Effector memory CD4-positive, alpha-beta T cell (primary cell): ENCODE results near the gene ZNF646.

Experiments used
- DNase-seq, 3 donors: peaks; one replicate each; pipeline ENCODE4 v3.0.0-alpha.2; 2020
- H3K27ac ChIP-seq: 2 replicates; pipeline ENCODE4 v1.7.0; 2013; ENCODE audit warnings: mild to moderate bottlenecking, low read length, moderate library complexity; ENCODE audit not compliant: insufficient read depth, poor library complexity, severe bottlenecking
- H3K27me3 ChIP-seq: replicated peaks from 2 replicates; pipeline ENCODE4 v1.7.0; 2013; ENCODE audit warnings: mild to moderate bottlenecking, low read length; ENCODE audit not compliant: insufficient read depth, control insufficient read depth, poor library complexity, severe bottlenecking
- H3K36me3 ChIP-seq: 2 replicates; pipeline ENCODE4 v1.7.0; 2013; ENCODE audit warnings: mild to moderate bottlenecking, low read length, moderate library complexity; ENCODE audit not compliant: control insufficient read depth, insufficient read depth
- H3K4me1 ChIP-seq: 2 replicates; pipeline ENCODE4 v1.7.0; 2013; ENCODE audit warnings: low read length, mild to moderate bottlenecking; ENCODE audit not compliant: control insufficient read depth, insufficient read depth, poor library complexity, severe bottlenecking
- H3K4me3 ChIP-seq: 2 replicates; pipeline ENCODE4 v1.7.0; 2013; ENCODE audit warnings: low read length, low read depth, mild to moderate bottlenecking; ENCODE audit not compliant: insufficient read depth, poor library complexity, severe bottlenecking
- H3K9me3 ChIP-seq: 2 replicates; pipeline ENCODE4 v1.7.0; 2013; ENCODE audit warnings: mild to moderate bottlenecking, low read length, moderate library complexity; ENCODE audit not compliant: control insufficient read depth

Gene ZNF646

DNA sequence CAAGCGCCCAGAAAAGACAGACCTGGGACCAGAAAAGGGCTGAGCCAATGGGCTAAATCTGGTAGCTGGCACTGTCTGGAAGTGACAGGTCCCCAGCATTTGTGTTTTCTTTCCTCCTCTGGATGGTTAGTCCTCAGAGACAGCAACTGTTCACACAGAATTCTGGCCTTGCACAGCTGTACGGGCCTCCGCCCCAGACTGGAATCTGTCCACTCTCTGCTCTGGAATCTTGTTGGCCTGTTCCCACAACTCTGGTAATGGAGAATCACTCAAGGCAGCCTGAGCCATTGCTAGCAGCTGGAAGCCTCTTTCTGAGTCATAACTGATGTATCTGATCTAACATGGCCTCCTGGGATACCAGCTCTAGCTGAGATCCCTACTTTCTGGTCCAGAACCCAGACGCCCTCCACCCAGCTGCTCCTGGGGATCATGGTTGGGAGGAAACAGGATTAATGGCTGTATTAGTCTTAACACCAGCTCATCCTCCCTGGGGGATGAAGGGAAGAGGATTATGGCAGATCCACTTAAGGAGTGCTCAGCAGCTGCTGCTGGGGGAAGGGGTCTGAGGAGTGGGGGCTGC lies 9.2 kb upstream of the ZNF646 start:
- no peak for DNase-seq
- peaks cover 14% of the 10 kb centered on the region for H3K36me3 ChIP-seq
- H3K9me3 ChIP-seq: no peaks in the 10 kb centered on the region
- H3K4me3 ChIP-seq: no peak overlapping the region
- peaks cover 22% of the 10 kb centered on the region for H3K4me1 ChIP-seq
- no peak overlapping the region for H3K27ac ChIP-seq
- no peaks in the 10 kb centered on the region for H3K27me3 ChIP-seq

DNA sequence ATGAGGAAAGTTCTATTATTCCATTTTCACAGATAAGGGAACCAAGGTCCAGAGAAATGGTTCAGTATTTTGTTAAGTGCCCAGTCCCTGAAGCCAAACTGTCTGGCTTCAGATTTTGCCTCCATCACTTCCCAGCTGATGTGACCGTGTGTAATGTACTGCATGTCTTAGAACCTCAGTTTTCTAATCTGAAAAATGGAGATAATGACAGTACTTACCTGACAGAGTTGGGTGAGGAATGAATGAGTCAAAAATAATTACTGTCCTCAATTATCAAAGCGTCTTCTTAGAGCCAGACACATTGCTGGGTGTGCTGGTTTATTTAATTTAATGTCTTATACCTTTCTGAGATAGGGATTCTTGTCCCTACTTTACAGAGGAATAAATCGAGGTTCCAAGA lies 6.9 kb upstream of the ZNF646 start:
- H3K27ac ChIP-seq: no peak overlapping the region
- no peaks in the 10 kb centered on the region for H3K27me3 ChIP-seq
- no peaks in the 10 kb centered on the region for H3K9me3 ChIP-seq
- no peaks in the 10 kb centered on the region for H3K36me3 ChIP-seq
- no peak overlapping the region for H3K4me3 ChIP-seq
- peaks cover 27% of the 10 kb centered on the region for H3K4me1 ChIP-seq
- no peak for DNase-seq

DNA sequence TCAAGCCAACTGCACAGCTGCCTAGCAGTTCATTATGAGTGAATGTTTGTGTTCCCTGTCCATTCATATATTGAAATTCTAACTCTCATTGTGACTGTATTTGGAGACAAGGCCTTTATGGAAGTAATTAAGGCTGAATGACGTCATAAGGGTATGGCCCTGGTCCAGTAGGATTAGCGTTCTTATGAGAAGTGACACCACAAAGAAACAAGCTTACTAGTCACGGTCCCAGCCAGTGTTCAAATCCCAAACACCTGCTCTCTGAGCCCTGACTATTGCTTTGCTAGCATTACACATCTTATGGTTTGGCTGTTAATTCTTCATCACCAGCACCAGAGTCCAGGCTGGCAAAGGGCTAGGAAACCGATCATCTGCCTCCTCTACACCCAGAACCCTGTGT lies 2.4 kb upstream of the ZNF646 start:
- no peak for DNase-seq

DNA sequence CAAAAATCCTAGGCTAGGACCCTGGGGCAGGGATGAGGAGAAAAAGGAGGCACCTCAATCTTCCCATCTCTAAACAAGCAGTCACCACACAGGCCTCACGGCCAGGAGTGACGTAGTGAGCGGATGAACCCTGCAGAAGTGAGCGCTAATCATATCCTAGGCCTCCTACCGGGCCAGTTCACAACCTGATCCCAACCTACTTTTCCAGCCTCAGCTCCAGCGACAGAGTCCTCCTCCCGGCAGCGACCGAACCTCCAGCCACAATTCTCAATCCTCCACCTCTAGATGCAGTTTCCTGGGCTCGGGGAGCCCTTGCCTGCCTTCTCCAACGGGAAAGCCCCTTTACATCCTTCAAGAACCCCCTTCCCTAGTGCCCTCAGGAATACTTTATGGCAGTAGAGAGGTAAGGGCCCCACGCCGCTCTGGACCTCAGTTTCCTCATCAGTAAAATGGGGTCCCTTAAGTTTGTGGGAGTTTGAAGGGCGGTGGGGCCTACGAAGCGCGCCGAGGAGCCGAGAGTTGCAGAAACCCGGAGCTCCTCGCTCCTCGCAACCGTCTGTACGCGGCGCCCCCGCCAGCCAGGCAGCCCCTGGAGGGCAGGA lies 1.6 kb upstream of the ZNF646 start:
- Histone ChIP-seq H3K4me3 (peak overlapping the region; percentile 91), H3K27ac (peak overlapping the region; percentile 92), H3K4me1 (peaks cover 20% of the 10 kb centered on the region), H3K9me3 (no peaks in the 10 kb centered on the region), H3K27me3 (no peaks in the 10 kb centered on the region), H3K36me3 (peaks cover 16% of the 10 kb centered on the region)
- DNase-seq: no peak

More for the DNA sequence above, 2.4 kb upstream of the ZNF646 start:
- Histone ChIP-seq H3K4me3 (no peak overlapping the region), H3K27ac (peak overlapping the region; percentile 92), H3K4me1 (peaks cover 20% of the 10 kb centered on the region), H3K9me3 (no peaks in the 10 kb centered on the region), H3K36me3 (peaks cover 9% of the 10 kb centered on the region), H3K27me3 (no peaks in the 10 kb centered on the region)

DNA sequence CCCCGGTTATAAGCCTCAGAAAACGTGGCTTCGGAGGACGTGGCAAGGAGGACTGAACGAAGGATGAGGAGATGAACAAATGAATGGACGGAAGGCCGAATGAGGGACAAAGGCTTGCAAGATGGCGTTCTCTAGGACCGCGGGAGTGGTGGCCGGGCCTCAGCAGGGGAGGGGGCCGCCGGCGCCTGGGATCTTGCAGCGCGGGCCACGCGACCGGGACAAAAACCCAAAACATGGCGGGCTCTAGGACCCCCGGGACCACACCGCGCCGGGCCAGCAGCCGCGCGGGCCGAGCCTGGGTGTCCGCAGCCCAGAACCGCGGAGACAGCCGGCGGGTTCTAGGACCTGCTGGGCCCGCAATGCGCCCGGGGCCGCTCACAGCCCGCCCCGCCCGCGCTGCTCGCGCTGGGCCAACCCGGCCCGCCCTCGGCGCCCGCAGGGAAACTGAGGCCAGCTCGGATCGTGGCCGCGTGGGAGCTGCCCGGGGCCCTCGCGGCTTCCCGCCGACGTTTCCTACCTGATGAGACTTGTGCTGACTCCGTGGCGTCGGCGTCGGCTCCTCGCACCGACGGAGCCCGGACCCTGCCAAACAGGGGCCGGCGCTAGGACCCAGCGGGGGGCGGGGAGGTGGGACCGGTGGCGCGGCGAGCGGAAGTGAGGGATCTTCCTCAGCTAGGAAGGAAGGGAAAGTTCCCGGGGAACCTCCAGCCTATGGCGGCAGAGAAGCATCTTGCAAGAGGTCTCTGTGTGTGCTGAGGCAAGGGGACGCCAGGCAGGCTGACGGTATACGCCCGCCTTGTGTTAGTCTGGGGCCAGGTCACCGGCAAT lies 866 bp upstream of the ZNF646 start:
- H3K27me3 ChIP-seq: no peaks in the 10 kb centered on the region
- H3K36me3 ChIP-seq: peaks cover 24% of the 10 kb centered on the region
- peak; percentile 77 to 80 (median 79) for DNase-seq
- H3K27ac ChIP-seq: peak overlapping the region; percentile 92
- H3K9me3 ChIP-seq: no peaks in the 10 kb centered on the region
- H3K4me3 ChIP-seq: peak overlapping the region; percentile 91
- peaks cover 20% of the 10 kb centered on the region for H3K4me1 ChIP-seq

DNA sequence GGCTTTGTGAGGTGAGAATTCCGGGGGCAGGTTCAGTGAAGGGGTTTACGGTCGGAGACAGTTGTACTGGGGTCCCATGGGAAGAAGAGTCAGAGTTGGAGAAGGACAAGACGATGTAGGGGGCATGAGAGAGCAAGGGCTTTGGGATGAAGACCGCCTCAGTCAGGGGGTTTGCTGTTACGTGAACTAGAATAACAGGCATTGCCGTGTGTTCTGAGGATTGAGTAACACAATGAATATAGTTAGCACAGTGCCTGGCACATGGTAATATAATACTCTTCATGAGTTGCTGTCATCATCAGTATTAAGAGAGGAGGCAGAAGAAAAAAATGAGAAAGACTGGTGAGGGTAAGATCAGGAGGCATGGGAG lies 577 bp downstream of the ZNF646 start:
- H3K4me3 ChIP-seq: peak overlapping the region; percentile 91
- peaks cover 20% of the 10 kb centered on the region for H3K4me1 ChIP-seq
- DNase-seq: no peak
- no peaks in the 10 kb centered on the region for H3K9me3 ChIP-seq
- H3K27me3 ChIP-seq: no peaks in the 10 kb centered on the region
- H3K27ac ChIP-seq: peak overlapping the region; percentile 92
- peaks cover 36% of the 10 kb centered on the region for H3K36me3 ChIP-seq

DNA sequence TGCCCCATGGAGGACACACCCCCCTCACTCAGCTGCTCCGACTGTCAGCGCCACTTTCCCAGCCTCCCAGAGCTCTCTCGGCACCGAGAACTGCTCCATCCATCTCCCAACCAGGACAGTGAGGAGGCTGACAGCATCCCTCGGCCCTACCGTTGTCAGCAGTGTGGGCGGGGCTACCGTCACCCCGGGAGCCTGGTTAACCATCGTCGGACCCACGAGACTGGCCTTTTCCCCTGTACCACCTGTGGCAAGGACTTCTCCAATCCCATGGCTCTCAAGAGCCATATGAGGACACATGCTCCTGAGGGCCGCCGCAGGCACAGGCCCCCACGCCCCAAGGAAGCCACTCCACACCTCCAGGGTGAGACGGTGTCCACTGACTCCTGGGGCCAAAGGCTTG lies 2.1 kb downstream of the ZNF646 start:
- DNase-seq: no peak
- Histone ChIP-seq H3K9me3 (no peaks in the 10 kb centered on the region), H3K27ac (no peak overlapping the region), H3K4me3 (no peak overlapping the region), H3K36me3 (peaks cover 44% of the 10 kb centered on the region), H3K27me3 (no peaks in the 10 kb centered on the region), H3K4me1 (peaks cover 20% of the 10 kb centered on the region)

DNA sequence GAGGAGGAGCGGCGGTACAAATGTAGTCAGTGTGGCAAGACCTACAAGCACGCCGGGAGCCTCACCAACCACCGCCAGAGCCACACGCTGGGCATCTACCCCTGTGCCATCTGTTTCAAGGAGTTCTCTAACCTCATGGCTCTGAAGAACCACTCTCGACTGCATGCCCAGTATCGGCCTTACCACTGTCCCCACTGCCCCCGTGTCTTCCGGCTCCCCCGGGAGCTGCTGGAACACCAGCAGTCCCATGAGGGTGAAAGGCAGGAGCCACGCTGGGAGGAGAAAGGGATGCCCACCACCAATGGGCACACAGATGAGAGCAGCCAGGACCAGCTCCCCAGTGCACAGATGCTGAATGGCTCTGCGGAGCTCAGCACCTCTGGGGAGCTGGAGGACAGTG lies 2.8 kb downstream of the ZNF646 start:
- H3K36me3 ChIP-seq: peaks cover 47% of the 10 kb centered on the region
- H3K27ac ChIP-seq: no peak overlapping the region
- H3K27me3 ChIP-seq: no peaks in the 10 kb centered on the region

DNA sequence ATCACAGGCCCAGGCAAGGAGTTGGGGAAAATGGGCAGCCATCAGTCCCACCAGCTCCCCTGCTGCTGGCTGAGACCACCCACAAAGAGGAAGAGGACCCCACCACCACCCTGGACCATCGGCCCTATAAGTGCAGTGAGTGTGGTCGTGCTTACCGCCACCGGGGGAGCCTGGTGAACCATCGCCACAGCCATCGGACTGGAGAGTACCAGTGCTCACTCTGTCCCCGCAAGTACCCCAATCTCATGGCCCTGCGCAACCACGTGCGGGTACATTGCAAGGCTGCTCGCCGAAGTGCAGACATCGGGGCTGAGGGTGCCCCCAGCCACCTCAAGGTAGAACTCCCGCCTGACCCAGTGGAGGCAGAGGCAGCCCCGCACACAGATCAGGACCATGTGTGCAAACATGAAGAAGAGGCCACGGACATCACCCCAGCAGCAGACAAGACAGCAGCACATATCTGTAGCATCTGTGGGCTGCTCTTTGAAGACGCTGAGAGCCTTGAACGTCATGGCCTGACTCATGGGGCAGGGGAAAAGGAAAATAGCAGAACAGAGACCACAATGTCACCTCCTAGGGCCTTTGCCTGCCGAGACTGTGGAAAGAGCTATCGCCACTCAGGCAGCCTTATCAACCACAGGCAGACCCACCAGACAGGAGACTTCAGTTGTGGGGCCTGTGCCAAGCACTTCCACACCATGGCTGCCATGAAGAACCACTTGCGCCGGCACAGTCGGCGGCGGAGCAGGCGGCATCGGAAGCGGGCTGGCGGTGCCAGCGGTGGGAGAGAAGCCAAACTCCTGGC lies 3.6 kb downstream of the ZNF646 start:
- Histone ChIP-seq H3K9me3 (no peaks in the 10 kb centered on the region), H3K36me3 (peaks cover 53% of the 10 kb centered on the region), H3K27ac (no peak overlapping the region), H3K4me3 (no peak overlapping the region), H3K4me1 (peaks cover 7% of the 10 kb centered on the region), H3K27me3 (no peaks in the 10 kb centered on the region)
- no peak for DNase-seq

More for the DNA sequence above, 2.8 kb downstream of the ZNF646 start:
- Histone ChIP-seq H3K4me3 (no peak overlapping the region), H3K4me1 (peaks cover 15% of the 10 kb centered on the region), H3K9me3 (no peaks in the 10 kb centered on the region)
- DNase-seq: no peak
